ENCODE results near the gene GAREM2.

Gene GAREM2

GRCh38 chr2:26187537-26188104 lies 14.7 kb downstream of the GAREM2 start:
- DNase-seq (ENCODE audit: low read depth): no peak

DNA sequence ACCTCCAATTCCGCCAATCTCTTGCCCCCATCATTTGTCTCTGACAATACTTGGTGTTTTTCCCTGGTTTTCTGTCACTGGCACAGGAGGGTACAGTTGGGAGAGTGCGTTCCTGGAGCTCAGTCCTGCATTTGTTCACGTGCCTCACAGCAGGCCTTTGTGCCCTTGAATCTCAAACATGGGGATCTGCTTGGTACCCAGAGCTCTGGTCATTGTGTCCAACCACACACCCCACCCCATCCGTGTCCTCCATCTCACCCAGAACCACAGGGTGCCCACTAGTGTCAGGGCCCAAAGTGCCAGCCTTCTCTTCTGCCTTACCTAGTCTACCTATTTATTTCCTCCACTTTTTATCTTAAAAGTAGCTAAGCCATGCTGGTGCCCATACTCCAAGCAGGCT lies 16.2 kb downstream of the GAREM2 start:
- no peak for DNase-seq (ENCODE audit: low read depth)

DNA sequence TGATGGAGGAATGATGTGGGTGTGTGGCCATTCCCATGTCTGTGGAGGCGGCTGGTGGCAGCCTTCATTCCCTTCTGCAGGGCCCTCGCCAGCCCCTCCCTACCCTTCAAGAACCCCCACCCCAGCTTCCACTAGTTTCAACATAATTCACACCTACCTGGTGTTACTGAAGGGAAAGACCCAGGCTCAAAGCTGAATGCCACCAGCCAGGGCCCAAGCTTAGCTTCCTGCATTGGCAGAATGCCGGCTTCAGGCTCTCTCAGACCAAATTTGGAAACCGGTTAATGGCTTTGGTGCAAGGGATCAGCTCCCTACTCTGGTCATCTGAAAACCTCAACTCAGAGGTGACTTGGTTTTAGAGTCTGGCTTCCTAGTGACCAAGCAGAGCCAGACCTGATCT lies 16.9 kb downstream of the GAREM2 start:
- no peak for DNase-seq (ENCODE audit: low read depth)

GRCh38 chr2:26190369-26190768 lies 17.5 kb downstream of the GAREM2 start:
- DNase-seq (ENCODE audit: low read depth): no peak

DNA sequence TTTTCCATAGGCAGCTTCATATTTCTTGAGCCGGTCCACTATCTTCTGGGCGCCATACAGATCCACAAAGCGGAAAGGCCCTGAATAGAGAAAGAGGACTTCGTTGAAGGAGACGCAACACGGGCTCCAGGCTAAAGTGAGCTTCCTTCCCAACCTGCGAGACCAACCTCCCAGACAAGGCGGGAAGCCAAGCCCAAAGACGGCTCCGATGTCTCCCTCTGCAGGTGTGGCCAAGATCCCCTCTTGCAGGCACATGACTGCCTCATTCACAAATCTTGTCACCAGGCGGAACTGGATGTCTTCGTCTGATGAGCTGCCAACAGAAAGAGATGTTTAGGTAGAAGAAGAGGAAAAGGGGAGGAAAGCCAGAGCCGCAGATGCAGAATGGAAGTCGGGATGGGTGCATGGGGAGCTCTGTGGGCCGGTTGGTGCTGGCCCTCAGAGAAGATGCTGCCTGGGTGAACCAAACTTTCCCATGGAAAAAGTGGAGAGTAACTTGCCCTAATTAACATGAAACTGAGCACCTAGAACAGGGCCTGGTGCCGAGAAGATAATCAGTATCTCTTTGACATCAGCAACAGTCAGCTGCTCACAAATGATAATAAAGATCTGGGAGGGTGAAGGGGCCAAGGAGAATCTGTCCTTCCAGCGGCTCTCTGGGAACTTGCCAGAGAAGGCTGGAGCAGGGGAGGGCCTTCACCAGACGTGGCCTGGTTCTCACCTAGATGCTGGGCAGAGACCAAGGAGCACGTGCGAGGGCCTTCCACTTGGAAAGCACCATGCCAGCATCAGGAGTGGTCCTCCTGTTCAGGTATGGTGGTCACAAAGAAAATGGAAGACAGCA lies 18.6 kb downstream of the GAREM2 start:
- DNase-seq (ENCODE audit: low read depth): no peak

DNA sequence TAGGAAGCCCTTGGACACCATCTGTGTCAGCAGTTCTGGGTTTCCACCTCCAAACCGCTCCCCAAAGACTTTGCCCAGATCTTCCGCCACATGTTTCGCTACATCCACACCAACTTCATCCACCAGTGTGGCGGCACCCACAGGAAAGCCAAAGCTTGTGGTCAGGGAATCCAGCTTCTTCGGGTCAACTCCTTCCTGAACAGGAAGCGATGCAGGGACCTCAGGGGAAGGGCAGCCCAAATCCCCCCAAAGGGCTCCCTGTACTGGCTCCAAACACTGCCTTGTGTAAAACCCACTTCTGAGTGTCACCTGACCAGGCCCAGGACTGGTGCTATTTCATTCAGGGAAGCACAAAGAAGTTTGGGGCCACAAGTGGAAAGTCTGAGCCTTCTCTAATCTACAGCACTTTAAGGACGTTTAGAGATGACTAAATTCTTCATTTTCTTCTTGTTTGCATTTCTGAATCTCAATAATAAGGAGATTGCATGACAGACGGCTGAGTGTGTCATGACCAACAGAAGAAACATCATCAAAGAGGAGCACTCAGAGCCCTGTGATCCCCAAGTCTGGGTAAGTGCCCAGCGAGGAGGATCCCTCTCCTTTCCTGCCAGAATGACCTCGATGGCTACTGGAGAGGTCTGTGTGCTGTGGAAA lies 20.8 kb downstream of the GAREM2 start:
- DNase-seq (ENCODE audit: low read depth): no peak

GRCh38 chr2:26195040-26195984 lies 22.4 kb downstream of the GAREM2 start:
- no peak for DNase-seq (ENCODE audit: low read depth)

GRCh38 chr2:26196683-26197418 lies 24.0 kb downstream of the GAREM2 start:
- DNase-seq (ENCODE audit: low read depth): no peak

- DNase-seq (ENCODE audit: low read depth): no peak
These were observed 24.6 kb downstream of the GAREM2 start for GRCh38 chr2:26197516-26197915.

- no peak for DNase-seq (ENCODE audit: low read depth)
These were observed 30.1 kb downstream of the GAREM2 start for GRCh38 chr2:26202981-26203490.

GRCh38 chr2:26203906-26204305 lies 31.0 kb downstream of the GAREM2 start:
- no peak for DNase-seq (ENCODE audit: low read depth)

GRCh38 chr2:26212011-26212410 lies 39.1 kb downstream of the GAREM2 start:
- DNase-seq (ENCODE audit: low read depth): no peak

- DNase-seq (ENCODE audit: low read depth): no peak
These were observed 41.9 kb downstream of the GAREM2 start for GRCh38 chr2:26214759-26215158.

- no peak for DNase-seq (ENCODE audit: low read depth)
These were observed 42.9 kb downstream of the GAREM2 start for GRCh38 chr2:26215833-26216232.

GRCh38 chr2:26216587-26216986 lies 43.7 kb downstream of the GAREM2 start:
- DNase-seq (ENCODE audit: low read depth): no peak

DNA sequence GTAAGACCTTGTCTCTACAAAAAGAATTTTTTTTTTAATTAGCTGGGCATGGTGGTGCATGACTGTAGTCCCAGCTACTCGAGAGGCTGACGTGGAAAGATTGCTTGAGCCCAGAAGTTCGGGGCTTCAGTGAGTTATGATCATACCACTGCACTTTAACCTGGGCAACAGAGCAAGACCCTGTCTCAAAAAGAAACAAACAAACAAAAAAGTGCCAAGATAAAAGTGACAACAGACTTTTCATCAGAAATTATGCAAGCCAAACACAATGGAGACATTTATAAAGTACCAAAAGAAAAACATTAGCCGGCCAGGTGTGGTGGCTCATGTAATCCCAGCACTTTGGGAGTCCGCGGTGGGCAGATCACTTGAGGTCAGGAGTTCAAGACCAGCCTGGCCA lies 44.8 kb downstream of the GAREM2 start:
- DNase-seq (ENCODE audit: low read depth): no peak

DNA sequence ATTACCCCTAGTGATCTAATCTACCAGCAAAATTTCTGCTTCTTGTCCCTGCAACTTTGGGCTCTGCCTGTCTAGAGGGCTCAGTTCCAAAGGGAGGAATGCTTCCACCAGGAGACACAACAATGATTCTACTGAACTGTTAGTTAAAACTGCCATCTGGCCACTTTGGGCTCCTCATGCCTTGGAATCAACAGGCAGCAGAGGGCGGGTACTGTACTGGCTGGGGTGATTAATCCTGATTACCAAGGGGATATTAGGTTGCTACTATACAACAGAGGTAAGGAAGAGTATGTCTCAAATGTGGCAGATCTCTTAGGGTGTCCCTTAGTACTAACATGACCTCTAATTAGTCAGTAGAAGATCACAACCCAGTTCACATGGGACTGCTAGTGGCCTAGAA lies 50.1 kb downstream of the GAREM2 start:
- no peak for DNase-seq (ENCODE audit: low read depth)

DNA sequence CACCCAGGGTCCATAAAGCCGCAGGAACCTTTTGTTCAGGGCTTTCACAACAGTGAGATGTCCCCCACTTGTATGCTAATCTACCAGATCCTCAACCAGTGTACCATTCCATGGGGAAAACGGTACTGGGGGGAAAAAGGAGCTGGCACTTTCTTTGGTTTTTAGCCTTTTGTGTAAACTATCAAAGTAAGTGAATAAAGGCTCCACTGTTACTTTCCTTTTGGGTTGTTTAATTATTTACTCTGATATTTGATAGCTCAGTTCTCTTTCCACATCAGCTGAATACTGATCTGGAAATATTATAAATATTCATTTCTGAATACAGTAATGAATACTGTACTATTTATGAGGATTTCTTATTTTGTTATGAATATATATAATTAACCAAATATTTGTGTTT lies 51.2 kb downstream of the GAREM2 start:
- DNase-seq (ENCODE audit: low read depth): no peak

DNA sequence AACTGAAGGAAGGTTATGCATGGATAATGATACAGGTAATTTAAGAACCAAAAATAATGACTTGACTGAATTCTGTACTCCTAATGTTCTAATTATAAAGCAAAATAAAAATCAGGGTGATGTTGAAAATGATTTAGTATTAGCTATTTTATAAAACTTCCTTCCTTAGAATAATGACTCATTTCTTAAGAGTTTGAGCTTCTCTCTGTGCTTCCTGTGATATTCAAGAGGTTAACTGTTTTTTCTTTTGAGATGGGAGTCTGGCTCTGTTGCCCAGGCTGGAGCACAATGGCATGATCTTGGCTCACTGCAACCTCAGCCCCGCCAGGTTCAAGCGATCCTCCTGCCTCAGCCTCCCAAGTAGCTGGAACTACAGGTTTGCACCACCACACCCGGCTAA lies 56.7 kb downstream of the GAREM2 start:
- DNase-seq (ENCODE audit: low read depth): no peak

DNA sequence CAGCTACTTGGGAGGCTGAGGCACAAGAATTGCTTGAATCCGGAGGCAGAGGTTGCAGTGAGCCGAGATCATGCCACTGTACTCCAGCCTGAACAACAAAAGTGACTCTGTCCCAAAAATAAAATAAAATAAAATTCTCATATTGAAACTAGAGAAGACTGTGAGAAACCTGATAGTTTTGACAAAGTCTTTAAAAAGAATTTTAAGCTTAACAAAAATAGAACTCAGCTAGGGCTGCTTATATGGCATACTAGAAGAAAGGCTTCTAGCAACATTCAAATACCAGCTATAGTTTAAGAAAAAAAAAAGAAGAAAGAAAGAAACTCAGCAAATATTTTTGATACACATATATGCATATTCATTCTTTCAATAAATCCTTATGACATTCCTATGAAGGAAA lies 57.9 kb downstream of the GAREM2 start:
- DNase-seq (ENCODE audit: low read depth): no peak

GRCh38 chr2:26235089-26235488 lies 62.2 kb downstream of the GAREM2 start:
- DNase-seq (ENCODE audit: low read depth): no peak
